ENCODE measurements around the gene BACH1.

The BACH1 gene

DNA sequence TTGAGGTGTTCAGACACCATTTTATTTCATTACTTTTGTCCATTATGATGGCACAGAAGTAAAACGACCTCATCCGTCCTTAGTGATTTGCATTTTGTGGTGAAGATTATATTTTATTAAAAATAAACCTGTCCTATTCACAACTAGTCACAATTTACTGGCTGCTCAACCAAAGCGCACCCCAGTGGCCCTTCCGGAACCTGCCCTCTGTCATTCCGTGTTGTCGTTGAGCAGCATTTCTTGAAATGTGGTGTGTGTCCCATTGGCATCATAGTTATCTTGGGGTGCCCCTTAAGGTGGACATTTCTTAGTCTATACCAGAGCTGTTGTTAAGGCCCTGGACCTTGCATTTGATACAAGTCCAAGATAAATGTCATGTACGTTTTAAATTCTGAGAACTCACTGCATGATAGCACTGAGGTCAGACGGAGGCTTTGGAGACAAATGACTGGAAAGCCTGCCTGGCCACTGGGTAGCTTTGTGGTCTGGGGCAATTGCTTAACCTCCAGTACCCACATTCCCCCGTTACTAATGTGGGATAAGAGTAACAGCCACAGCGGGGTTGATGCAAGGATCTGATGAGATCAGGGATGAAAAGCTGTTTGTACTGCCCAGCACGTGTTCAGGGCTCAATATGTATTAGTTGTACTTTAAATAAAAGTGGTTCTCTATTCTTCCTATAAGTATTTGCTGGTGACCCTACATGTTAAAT, 36.2 kb downstream of the BACH1 start:
- Histone ChIP-seq H3K4me2 (ENCODE audit: low read length) (no peak overlapping the region), H3F3A (ENCODE audit: control insufficient read depth, insufficient read depth) (no peaks in the 10 kb centered on the region), H3K27me3 (ENCODE audit: control insufficient read depth, low read length) (no peaks in the 10 kb centered on the region), H3K9me3 (ENCODE audit: control insufficient read depth, insufficient read depth, low read length) (no peaks in the 10 kb centered on the region), H3K36me3 (ENCODE audit: control insufficient read depth, low read length) (peaks cover 5% of the 10 kb centered on the region), H4K20me1 (ENCODE audit: control insufficient read depth, insufficient read depth, low read depth, low read length) (no peaks in the 10 kb centered on the region), H3K79me2 (ENCODE audit: control insufficient read depth, low read length) (peaks cover 25% of the 10 kb centered on the region), H3K4me3 (ENCODE audit: low read length) (no peak overlapping the region), H3K4me1 (ENCODE audit: control insufficient read depth, low read length) (no peaks in the 10 kb centered on the region), H3K9me2 (replicated peaks; ENCODE audit: control insufficient read depth, low read length) (no peaks in the 10 kb centered on the region), H3K27ac (ENCODE audit: low read depth, low read length) (no peak overlapping the region)
- no peak for TF ChIP-seq EZH2phosphoT487 (IDR thresholded peaks at IDR 0.05; ENCODE audit: borderline replicate concordance, low read length)
- TF ChIP-seq CTCF (IDR thresholded peaks at IDR 0.05; ENCODE audit: low read depth, low read length, poor library complexity, severe bottlenecking) = no peak

GRCh38 chr21:29335720-29336119, 37.0 kb downstream of the BACH1 start:
- Histone ChIP-seq H3K27me3 (ENCODE audit: control insufficient read depth, low read length) (no peaks in the 10 kb centered on the region), H3K27ac (ENCODE audit: low read depth, low read length) (no peak overlapping the region), H3K4me1 (ENCODE audit: control insufficient read depth, low read length) (no peaks in the 10 kb centered on the region), H3K4me3 (ENCODE audit: low read length) (no peak overlapping the region), H3F3A (ENCODE audit: control insufficient read depth, insufficient read depth) (no peaks in the 10 kb centered on the region), H3K79me2 (ENCODE audit: control insufficient read depth, low read length) (peaks cover 25% of the 10 kb centered on the region), H3K9me3 (ENCODE audit: control insufficient read depth, insufficient read depth, low read length) (no peaks in the 10 kb centered on the region), H3K9me2 (replicated peaks; ENCODE audit: control insufficient read depth, low read length) (no peaks in the 10 kb centered on the region), H4K20me1 (ENCODE audit: control insufficient read depth, insufficient read depth, low read depth, low read length) (no peaks in the 10 kb centered on the region), H3K4me2 (ENCODE audit: low read length) (no peak overlapping the region), H3K36me3 (ENCODE audit: control insufficient read depth, low read length) (peaks cover 5% of the 10 kb centered on the region)
- no peak for TF ChIP-seq CTCF (IDR thresholded peaks at IDR 0.05; ENCODE audit: low read depth, low read length, poor library complexity, severe bottlenecking)
- TF ChIP-seq EZH2phosphoT487 (IDR thresholded peaks at IDR 0.05; ENCODE audit: borderline replicate concordance, low read length) = no peak

DNA sequence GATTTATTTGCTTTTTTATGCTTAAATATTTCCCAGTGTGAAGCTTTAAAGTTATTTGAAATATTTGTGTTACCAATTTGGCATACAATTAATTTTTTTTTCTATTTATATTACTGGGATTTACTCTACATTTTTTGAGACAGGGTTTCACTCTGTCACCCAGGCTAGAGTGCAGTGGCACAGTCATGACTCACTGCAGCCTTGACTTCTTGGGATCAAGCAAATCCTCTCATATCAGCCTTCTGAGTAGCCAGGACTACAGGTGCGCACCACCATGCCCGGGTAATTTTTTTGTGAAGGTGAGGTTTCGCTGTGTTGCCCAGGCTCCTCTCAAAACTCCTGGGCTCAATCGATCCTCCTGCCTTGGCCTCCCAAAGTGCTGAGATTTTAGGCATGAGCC, 39.5 kb downstream of the BACH1 start:
- peaks cover 20% of the 10 kb centered on the region for H3K79me2 ChIP-seq (ENCODE audit: control insufficient read depth, low read length)
- H4K20me1 ChIP-seq (ENCODE audit: control insufficient read depth, insufficient read depth, low read depth, low read length) = no peaks in the 10 kb centered on the region

More for the DNA sequence above, 39.5 kb downstream of the BACH1 start:
- no peaks in the 10 kb centered on the region for H3K27me3 ChIP-seq (ENCODE audit: control insufficient read depth, low read length)
- H3K9me2 ChIP-seq (replicated peaks; ENCODE audit: control insufficient read depth, low read length) = no peaks in the 10 kb centered on the region
- TF ChIP-seq EZH2phosphoT487 (IDR thresholded peaks at IDR 0.05; ENCODE audit: borderline replicate concordance, low read length) (no peak), CTCF (IDR thresholded peaks at IDR 0.05; ENCODE audit: low read depth, low read length, poor library complexity, severe bottlenecking) (no peak)
- no peak overlapping the region for H3K4me3 ChIP-seq (ENCODE audit: low read length)
- peaks cover 5% of the 10 kb centered on the region; the same call in 1 of the 2 replicates for H3K36me3 ChIP-seq (ENCODE audit: control insufficient read depth, low read length)
- no peaks in the 10 kb centered on the region for H3F3A ChIP-seq (ENCODE audit: control insufficient read depth, insufficient read depth)
- H3K4me1 ChIP-seq (ENCODE audit: control insufficient read depth, low read length) = no peaks in the 10 kb centered on the region
- H3K9me3 ChIP-seq (ENCODE audit: control insufficient read depth, insufficient read depth, low read length) = no peaks in the 10 kb centered on the region
- no peak overlapping the region for H3K27ac ChIP-seq (ENCODE audit: low read depth, low read length)
- no peak overlapping the region for H3K4me2 ChIP-seq (ENCODE audit: low read length)
